Hematopoietic multipotent progenitor cell treated with erythropoietin and hydrocortisone succinate and interleukin-3 and kit ligand, for 4 days (in vitro differentiated cells): Measurements from ENCODE around the gene ELF4.

Source experiments
- DNase-seq: peaks from one replicate; pipeline ENCODE4 v3.0.0-alpha.2; 2015

Gene ELF4

GRCh38 chrX:130034178-130034577 is 76.1 kb downstream of the ELF4 start:
- no peak for DNase-seq

GRCh38 chrX:130032552-130032951 is 77.7 kb downstream of the ELF4 start:
- no peak for DNase-seq

- DNase-seq, result no peak
Measured at GRCh38 chrX:130030826-130031225, 79.5 kb downstream of the ELF4 start.

- peak; percentile 56 for DNase-seq
Measured at GRCh38 chrX:130028196-130028595, 82.1 kb downstream of the ELF4 start.

GRCh38 chrX:130027569-130027968 is 82.7 kb downstream of the ELF4 start:
- no peak for DNase-seq

GRCh38 chrX:130025256-130025655 is 85.0 kb downstream of the ELF4 start:
- no peak for DNase-seq

- DNase-seq, result peak; percentile 93
Measured at GRCh38 chrX:130024127-130024526, 86.2 kb downstream of the ELF4 start.

GRCh38 chrX:130020661-130021324 is 89.5 kb downstream of the ELF4 start:
- DNase-seq, result no peak

- DNase-seq, result no peak
Measured at GRCh38 chrX:130018143-130018542, 92.2 kb downstream of the ELF4 start.

- DNase-seq, result no peak
Measured at GRCh38 chrX:130015181-130015580, 95.1 kb downstream of the ELF4 start.
